ENCODE results near the gene FCER2.

- no peak for TF ChIP-seq CTCF (IDR thresholded peaks at IDR 0.05; ENCODE audit: low read depth, low read length, missing input control)
- TF ChIP-seq RAD21 (IDR thresholded peaks at IDR 0.05): no peak
- no peak for TF ChIP-seq ZBTB33 (IDR thresholded peaks at IDR 0.05)
- no peak for TF ChIP-seq TAF1 (conservative IDR thresholded peaks at IDR 0.05)
- TF ChIP-seq JUND (IDR thresholded peaks at IDR 0.05): no peak
- no peak for TF ChIP-seq ATF3 (IDR thresholded peaks at IDR 0.05)
- TF ChIP-seq YY1 (IDR thresholded peaks at IDR 0.05): no peak
- no peak for TF ChIP-seq GABPA (IDR thresholded peaks at IDR 0.05 in 1 of 2, conservative IDR thresholded peaks at IDR 0.05 in 1 of 2)
These were observed 4.1 kb downstream of the FCER2 start for GRCh38 chr19:7697721-7698287.

Measured in liver (tissue), 3 donors.